GM12864 (cell line): Measurements from ENCODE around the gene PARM1.
A peak's percentile ranks its signal among the peaks of the same experiment; 100 is the strongest.

ENCODE experiments used
- DNase-seq: peaks from one replicate; pipeline ENCODE4 v3.0.0-alpha.2; 2011; ENCODE audit warnings: low read depth
- H3K4me3 ChIP-seq: 2 replicates; pipeline ENCODE4 v1.5.1; 2011; ENCODE audit warnings: mild to moderate bottlenecking, low read depth, low read length, control low read depth
- CTCF ChIP-seq: IDR thresholded peaks from 2 replicates; pipeline ENCODE4 v1.5.1; 2011; ENCODE audit warnings: low read depth, mild to moderate bottlenecking, moderate library complexity, low read length, control low read depth, inconsistent platforms; ENCODE audit errors: missing control alignments

The PARM1 gene

GRCh38 chr4:75087416-75087815, 154.5 kb downstream of the PARM1 start:
- no peak for TF ChIP-seq CTCF
- DNase-seq, result no peak
- no peak overlapping the region for H3K4me3 ChIP-seq

GRCh38 chr4:75087865-75088264, 154.9 kb downstream of the PARM1 start:
- H3K4me3 ChIP-seq, result no peak overlapping the region
- TF ChIP-seq CTCF, result no peak
- DNase-seq, result no peak

GRCh38 chr4:75089206-75089605, 156.3 kb downstream of the PARM1 start:
- DNase-seq, result no peak
- H3K4me3 ChIP-seq, result no peak overlapping the region
- TF ChIP-seq CTCF, result no peak

GRCh38 chr4:75099321-75099720, 166.4 kb downstream of the PARM1 start:
- peak; percentile 83 for DNase-seq
- H3K4me3 ChIP-seq, result no peak overlapping the region
- no peak for TF ChIP-seq CTCF
